SK-N-SH treated with all-trans-retinoic acid at 6 μM for 48 hours (cell line): Measurements from ENCODE around the gene NCOA5.

Source experiments
- ATAC-seq: fragments of 200-7000 bp; cut with Tn5 transposase; 3 replicates; pipeline ENCODE4 v1.9.1; 2020; ENCODE audit warnings: mild to moderate bottlenecking, moderate library complexity
- ARNTL ChIP-seq: fragments of 450-650 bp; formaldehyde crosslinking; IDR thresholded peaks from 2 replicates; pipeline ENCODE4 v1.5.0; 2020; ENCODE audit warnings: low read depth, mild to moderate bottlenecking, moderate library complexity, borderline replicate concordance
- BACH2 ChIP-seq: fragments of 250-450 bp; sonication (Bioruptor Pico); IDR thresholded peaks from 2 replicates; pipeline ENCODE4 v1.9.0; 2021; ENCODE audit warnings: mild to moderate bottlenecking, borderline replicate concordance
- ESRRG ChIP-seq: fragments of 250-450 bp; sonication (Bioruptor Pico); IDR thresholded peaks from 2 replicates; pipeline ENCODE4 v1.6.1; 2021; ENCODE audit warnings: mild to moderate bottlenecking
- GLIS3 ChIP-seq: fragments of 250-450 bp; sonication (Bioruptor Pico); IDR thresholded peaks from 2 replicates; pipeline ENCODE4 v1.5.0; 2020; ENCODE audit warnings: mild to moderate bottlenecking, moderate library complexity
- ISL1 ChIP-seq: fragments of 250-450 bp; sonication (Bioruptor Pico); IDR thresholded peaks from 2 replicates; pipeline ENCODE4 v2.1.2; 2022; ENCODE audit warnings: mild to moderate bottlenecking, moderate library complexity
- OSR1 ChIP-seq: fragments of 250-450 bp; sonication (Bioruptor Pico); IDR thresholded peaks from 2 replicates; pipeline ENCODE4 v1.8.0; 2022; ENCODE audit warnings: moderate library complexity, mild to moderate bottlenecking, inconsistent platforms
- PPARA ChIP-seq: fragments of 250-450 bp; sonication (Bioruptor Pico); IDR thresholded peaks from 2 replicates; pipeline ENCODE4 v1.5.0; 2020; ENCODE audit warnings: mild to moderate bottlenecking, borderline replicate concordance
- RARB ChIP-seq: fragments of 250-450 bp; sonication (Bioruptor Pico); IDR thresholded peaks from 2 replicates; pipeline ENCODE4 v1.8.0; 2021; ENCODE audit warnings: mild to moderate bottlenecking, moderate library complexity
- SNAI2 ChIP-seq: fragments of 250-450 bp; sonication (Bioruptor Pico); IDR thresholded peaks from 2 replicates; pipeline ENCODE4 v1.5.0; 2020; ENCODE audit warnings: mild to moderate bottlenecking, moderate library complexity
- TOX ChIP-seq: fragments of 250-450 bp; sonication (Bioruptor Pico); IDR thresholded peaks from 2 replicates; pipeline ENCODE4 v1.8.0; 2021; ENCODE audit warnings: mild to moderate bottlenecking, moderate library complexity, borderline replicate concordance
- ZC3H10 ChIP-seq: fragments of 250-450 bp; sonication (Bioruptor Pico); IDR thresholded peaks from 2 replicates; pipeline ENCODE4 v1.5.1; 2021; ENCODE audit warnings: mild to moderate bottlenecking, moderate library complexity
- ZFP3 ChIP-seq: fragments of 250-450 bp; sonication (Bioruptor Pico); IDR thresholded peaks from 2 replicates; pipeline ENCODE4 v1.5.0; 2020; ENCODE audit warnings: mild to moderate bottlenecking, moderate library complexity
- ZFP30 ChIP-seq: fragments of 450-650 bp; formaldehyde crosslinking; IDR thresholded peaks from 2 replicates; pipeline ENCODE4 v1.5.0; 2022; ENCODE audit warnings: mild to moderate bottlenecking, moderate library complexity
- ZNF565 ChIP-seq: fragments of 450-650 bp; formaldehyde crosslinking; conservative IDR thresholded peaks from 2 replicates; pipeline ENCODE4 v1.5.0; 2020; ENCODE audit warnings: low read depth, mild to moderate bottlenecking, moderate library complexity
- ZNF70 ChIP-seq: fragments of 450-650 bp; formaldehyde crosslinking; IDR thresholded peaks from 2 replicates; pipeline ENCODE4 v1.5.0; 2020; ENCODE audit warnings: mild to moderate bottlenecking, moderate library complexity
- ZNF8 ChIP-seq: fragments of 450-650 bp; formaldehyde crosslinking; IDR thresholded peaks from 2 replicates; pipeline ENCODE4 v1.5.0; 2020; ENCODE audit warnings: mild to moderate bottlenecking, moderate library complexity
- TF ChIP-seq, protein P1 (sequence below): fragments of 250-450 bp; sonication (Bioruptor Pico); IDR thresholded peaks from 2 replicates; pipeline ENCODE4 v1.5.1; 2021; ENCODE audit warnings: mild to moderate bottlenecking, moderate library complexity
- TF ChIP-seq, protein P2 (sequence below): fragments of 250-450 bp; sonication (Bioruptor Pico); IDR thresholded peaks from 2 replicates; pipeline ENCODE4 v1.8.0; 2021; ENCODE audit warnings: low read depth, mild to moderate bottlenecking, moderate library complexity, borderline replicate concordance
- TF ChIP-seq, protein P3 (sequence below): fragments of 250-450 bp; sonication (Bioruptor Pico); IDR thresholded peaks from 2 replicates; pipeline ENCODE4 v1.5.0; 2020; ENCODE audit warnings: mild to moderate bottlenecking, moderate library complexity

NCOA5 gene

DNA sequence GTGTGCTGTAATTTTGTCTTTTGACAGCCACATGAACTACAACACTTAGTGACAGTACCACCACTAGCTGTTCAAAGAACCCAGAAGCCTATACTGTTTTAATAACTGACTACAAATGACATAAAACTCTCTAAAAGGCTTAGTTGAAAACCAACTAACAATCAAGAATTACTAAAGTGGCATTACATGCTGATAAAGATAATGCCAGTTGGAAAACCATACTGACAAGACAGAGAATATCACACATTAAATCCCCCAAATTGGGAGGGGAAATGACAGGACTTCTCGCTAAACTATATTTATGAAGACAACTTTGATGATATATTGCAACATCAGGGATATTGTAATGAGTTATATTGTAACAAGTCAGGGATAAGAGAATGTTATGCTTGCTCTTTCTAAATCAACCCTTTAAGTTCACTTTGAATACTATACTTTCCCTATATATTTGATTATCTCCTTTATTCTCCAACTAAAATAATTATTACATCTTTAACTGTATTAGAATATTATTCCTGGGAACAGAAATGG is 6.2 kb downstream of the NCOA5 start:
- ATAC-seq, result no peak
- TF ChIP-seq ZC3H10 (CRISPR knock-in tag) (no peak), TOX (no peak), ZNF70 (CRISPR knock-in tag) (no peak), ZFP3 (CRISPR knock-in tag) (no peak), ISL1 (no peak), ZFP30 (no peak), ARNTL (CRISPR knock-in tag) (no peak), ESRRG (no peak), ZNF565 (no peak), SNAI2 (no peak), PPARA (CRISPR knock-in tag) (no peak), BACH2 (CRISPR knock-in tag) (no peak)
- TF ChIP-seq, protein P1, sequence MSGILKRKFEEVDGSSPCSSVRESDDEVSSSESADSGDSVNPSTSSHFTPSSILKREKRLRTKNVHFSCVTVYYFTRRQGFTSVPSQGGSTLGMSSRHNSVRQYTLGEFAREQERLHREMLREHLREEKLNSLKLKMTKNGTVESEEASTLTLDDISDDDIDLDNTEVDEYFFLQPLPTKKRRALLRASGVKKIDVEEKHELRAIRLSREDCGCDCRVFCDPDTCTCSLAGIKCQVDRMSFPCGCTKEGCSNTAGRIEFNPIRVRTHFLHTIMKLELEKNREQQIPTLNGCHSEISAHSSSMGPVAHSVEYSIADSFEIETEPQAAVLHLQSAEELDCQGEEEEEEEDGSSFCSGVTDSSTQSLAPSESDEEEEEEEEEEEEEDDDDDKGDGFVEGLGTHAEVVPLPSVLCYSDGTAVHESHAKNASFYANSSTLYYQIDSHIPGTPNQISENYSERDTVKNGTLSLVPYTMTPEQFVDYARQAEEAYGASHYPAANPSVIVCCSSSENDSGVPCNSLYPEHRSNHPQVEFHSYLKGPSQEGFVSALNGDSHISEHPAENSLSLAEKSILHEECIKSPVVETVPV, result no peak
- TF ChIP-seq, protein P2, sequence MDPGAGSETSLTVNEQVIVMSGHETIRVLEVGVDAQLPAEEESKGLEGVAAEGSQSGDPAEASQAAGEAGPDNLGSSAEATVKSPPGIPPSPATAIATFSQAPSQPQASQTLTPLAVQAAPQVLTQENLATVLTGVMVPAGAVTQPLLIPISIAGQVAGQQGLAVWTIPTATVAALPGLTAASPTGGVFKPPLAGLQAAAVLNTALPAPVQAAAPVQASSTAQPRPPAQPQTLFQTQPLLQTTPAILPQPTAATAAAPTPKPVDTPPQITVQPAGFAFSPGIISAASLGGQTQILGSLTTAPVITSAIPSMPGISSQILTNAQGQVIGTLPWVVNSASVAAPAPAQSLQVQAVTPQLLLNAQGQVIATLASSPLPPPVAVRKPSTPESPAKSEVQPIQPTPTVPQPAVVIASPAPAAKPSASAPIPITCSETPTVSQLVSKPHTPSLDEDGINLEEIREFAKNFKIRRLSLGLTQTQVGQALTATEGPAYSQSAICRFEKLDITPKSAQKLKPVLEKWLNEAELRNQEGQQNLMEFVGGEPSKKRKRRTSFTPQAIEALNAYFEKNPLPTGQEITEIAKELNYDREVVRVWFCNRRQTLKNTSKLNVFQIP (CRISPR knock-in tag), result no peak
- TF ChIP-seq, protein P3, sequence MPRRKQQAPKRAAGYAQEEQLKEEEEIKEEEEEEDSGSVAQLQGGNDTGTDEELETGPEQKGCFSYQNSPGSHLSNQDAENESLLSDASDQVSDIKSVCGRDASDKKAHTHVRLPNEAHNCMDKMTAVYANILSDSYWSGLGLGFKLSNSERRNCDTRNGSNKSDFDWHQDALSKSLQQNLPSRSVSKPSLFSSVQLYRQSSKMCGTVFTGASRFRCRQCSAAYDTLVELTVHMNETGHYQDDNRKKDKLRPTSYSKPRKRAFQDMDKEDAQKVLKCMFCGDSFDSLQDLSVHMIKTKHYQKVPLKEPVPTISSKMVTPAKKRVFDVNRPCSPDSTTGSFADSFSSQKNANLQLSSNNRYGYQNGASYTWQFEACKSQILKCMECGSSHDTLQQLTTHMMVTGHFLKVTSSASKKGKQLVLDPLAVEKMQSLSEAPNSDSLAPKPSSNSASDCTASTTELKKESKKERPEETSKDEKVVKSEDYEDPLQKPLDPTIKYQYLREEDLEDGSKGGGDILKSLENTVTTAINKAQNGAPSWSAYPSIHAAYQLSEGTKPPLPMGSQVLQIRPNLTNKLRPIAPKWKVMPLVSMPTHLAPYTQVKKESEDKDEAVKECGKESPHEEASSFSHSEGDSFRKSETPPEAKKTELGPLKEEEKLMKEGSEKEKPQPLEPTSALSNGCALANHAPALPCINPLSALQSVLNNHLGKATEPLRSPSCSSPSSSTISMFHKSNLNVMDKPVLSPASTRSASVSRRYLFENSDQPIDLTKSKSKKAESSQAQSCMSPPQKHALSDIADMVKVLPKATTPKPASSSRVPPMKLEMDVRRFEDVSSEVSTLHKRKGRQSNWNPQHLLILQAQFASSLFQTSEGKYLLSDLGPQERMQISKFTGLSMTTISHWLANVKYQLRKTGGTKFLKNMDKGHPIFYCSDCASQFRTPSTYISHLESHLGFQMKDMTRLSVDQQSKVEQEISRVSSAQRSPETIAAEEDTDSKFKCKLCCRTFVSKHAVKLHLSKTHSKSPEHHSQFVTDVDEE (CRISPR knock-in tag), result no peak

DNA sequence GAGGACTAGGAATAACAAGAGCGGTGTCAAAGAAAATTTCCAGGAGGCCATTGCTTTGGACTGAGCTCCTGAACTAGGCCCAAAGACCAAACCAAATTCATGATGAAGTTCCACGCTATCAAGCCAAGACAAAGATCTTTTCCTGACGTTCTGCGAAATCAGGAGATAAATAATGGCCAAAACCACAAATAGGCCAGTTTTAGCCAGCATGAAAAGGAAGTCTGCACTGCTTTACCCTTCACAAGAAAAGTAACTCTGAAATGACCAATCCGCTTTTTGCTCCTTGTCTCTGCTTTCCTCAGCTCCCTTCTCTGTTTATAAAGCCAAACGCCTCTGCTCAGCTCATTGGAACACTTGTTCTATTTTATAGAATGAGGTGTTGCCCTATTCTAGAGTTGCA is 6.7 kb downstream of the NCOA5 start:
- TF ChIP-seq PPARA (CRISPR knock-in tag) (no peak), ZNF565 (no peak), ARNTL (CRISPR knock-in tag) (no peak), ZC3H10 (CRISPR knock-in tag) (no peak), ISL1 (no peak)
- TF ChIP-seq, protein P2 (CRISPR knock-in tag), result no peak
- TF ChIP-seq, protein P1, result no peak
- TF ChIP-seq, all 23 proteins: peak for 0
- ATAC-seq, result no peak

DNA sequence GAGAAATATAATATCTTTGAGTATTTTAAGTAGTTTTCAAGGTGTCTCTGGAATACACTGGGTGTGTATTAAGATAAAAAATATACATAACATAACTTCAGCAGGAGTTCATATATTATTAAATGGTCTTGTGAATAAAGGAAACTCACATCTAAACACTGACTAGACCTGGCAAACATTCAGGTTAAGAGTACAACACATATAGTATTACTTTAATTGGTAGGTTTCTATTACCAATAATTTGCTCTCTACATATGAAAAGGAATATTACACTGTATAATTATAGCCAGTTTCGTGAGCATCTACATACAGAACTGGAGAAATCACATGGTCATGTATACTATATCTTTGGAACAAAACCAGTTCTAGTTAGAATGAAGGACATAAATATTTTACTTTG is 8.7 kb downstream of the NCOA5 start:
- no peak for ATAC-seq
- TF ChIP-seq BACH2 (CRISPR knock-in tag) (no peak), ZC3H10 (CRISPR knock-in tag) (no peak), TOX (no peak), PPARA (CRISPR knock-in tag) (no peak), ZNF70 (CRISPR knock-in tag) (no peak), ZNF8 (CRISPR knock-in tag) (no peak), ZFP3 (CRISPR knock-in tag) (no peak), SNAI2 (no peak), ESRRG (no peak), ISL1 (no peak), ARNTL (CRISPR knock-in tag) (no peak), OSR1 (CRISPR knock-in tag) (no peak), RARB (CRISPR knock-in tag) (no peak), GLIS3 (CRISPR knock-in tag) (no peak)
- TF ChIP-seq, protein P2 (CRISPR knock-in tag), result no peak
- TF ChIP-seq, protein P3 (CRISPR knock-in tag), result no peak
- TF ChIP-seq, protein P1, result no peak
